Osteoblast (primary cell): ENCODE measurements around the gene MAPT. TPM values are rescaled to one million over a fixed set of nuclear protein-coding genes. Genes with fewer than 3 reads are reported as not detected.

Source experiments
- DNase-seq: peaks from one replicate; pipeline ENCODE4 v3.0.0; 2011; ENCODE audit warnings: low spot score, mixed read lengths; ENCODE audit not compliant: insufficient read length; ENCODE audit errors: missing footprints
- H2AFZ ChIP-seq: 2 replicates; pipeline ENCODE4 v1.6.0; 2011; ENCODE audit warnings: mild to moderate bottlenecking, low read length
- H3K27ac ChIP-seq: 2 replicates; pipeline ENCODE4 v1.5.1; 2011; ENCODE audit warnings: mild to moderate bottlenecking, low read depth, low read length, moderate library complexity
- H3K27me3 ChIP-seq: 2 replicates; pipeline ENCODE4 v1.6.0; 2012; ENCODE audit warnings: mild to moderate bottlenecking, control low read depth, inconsistent platforms, low read length, moderate library complexity; ENCODE audit not compliant: insufficient read depth
- H3K36me3 ChIP-seq: 2 replicates; pipeline ENCODE4 v1.5.1; 2011; ENCODE audit warnings: mild to moderate bottlenecking, low read length, control low read depth, moderate library complexity; ENCODE audit not compliant: insufficient read depth
- H3K4me1 ChIP-seq: 2 replicates; pipeline ENCODE4 v1.5.1; 2011; ENCODE audit warnings: mild to moderate bottlenecking, low read length, control low read depth, moderate library complexity; ENCODE audit not compliant: insufficient read depth
- H3K4me2 ChIP-seq: 2 replicates; pipeline ENCODE4 v1.6.0; 2011; ENCODE audit warnings: mild to moderate bottlenecking, low read length; ENCODE audit not compliant: insufficient read depth
- H3K4me3 ChIP-seq: fragments of 200-600 bp; sonication (generic); 3 replicates; pipeline ENCODE4 v1.5.1; 2012; ENCODE audit warnings: mild to moderate bottlenecking, low read length, inconsistent platforms; ENCODE audit not compliant: insufficient read depth
- H3K79me2 ChIP-seq: 2 replicates; pipeline ENCODE4 v1.6.0; 2012; ENCODE audit warnings: mild to moderate bottlenecking, low read length, control low read depth, inconsistent platforms; ENCODE audit not compliant: insufficient read depth
- H3K9me3 ChIP-seq: 2 replicates; pipeline ENCODE4 v1.5.1; 2011; ENCODE audit warnings: low read depth, low read length, control low read depth
- H4K20me1 ChIP-seq: 2 replicates; pipeline ENCODE4 v1.6.0; 2012; ENCODE audit warnings: mild to moderate bottlenecking, low read length, control low read depth; ENCODE audit not compliant: insufficient read depth
- total RNA-seq: library from RNA; depleted of rRNA; stranded (reverse); fragments of >200 nt; gene quantifications from 2 replicates; pipeline ENCODE4 v1.2.3, GENCODE V29; 2012
- TF ChIP-seq, protein P1 (sequence below): IDR thresholded peaks from 2 replicates; pipeline ENCODE4 v1.5.1; 2011; ENCODE audit warnings: mild to moderate bottlenecking, low read depth, low read length, moderate library complexity; ENCODE audit errors: extremely low read depth

Gene MAPT
- total RNA-seq, 1 donor: 0.36 TPM

DNA sequence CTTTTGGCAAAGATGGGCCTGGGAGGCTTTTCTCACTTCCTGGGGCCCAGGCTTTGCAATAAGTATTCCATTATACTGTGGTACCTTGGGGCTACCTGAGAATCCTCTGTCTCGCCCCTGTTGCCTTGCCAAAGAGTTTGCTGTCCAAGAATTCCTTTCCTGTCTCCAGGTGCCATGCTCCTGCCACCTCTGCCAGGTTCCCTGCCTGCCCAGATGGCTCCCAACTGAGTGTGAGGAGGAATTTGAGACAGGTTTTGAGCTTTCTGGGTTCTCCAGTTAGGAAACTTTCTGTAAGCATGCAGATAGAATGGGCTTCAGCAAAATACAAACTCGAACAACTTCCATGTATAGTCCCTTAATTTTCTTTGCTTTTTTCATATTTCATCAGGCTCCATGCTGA lies 5.8 kb downstream of the MAPT start:
- Histone ChIP-seq H2AFZ (no peak overlapping the region), H4K20me1 (no peaks in the 10 kb centered on the region), H3K9me3 (no peaks in the 10 kb centered on the region), H3K27ac (no peak overlapping the region), H3K79me2 (no peaks in the 10 kb centered on the region), H3K36me3 (no peaks in the 10 kb centered on the region), H3K27me3 (peaks cover 50% of the 10 kb centered on the region), H3K4me1 (peaks cover under 1% of the 10 kb centered on the region), H3K4me2 (no peak overlapping the region), H3K4me3 (no peak overlapping the region)
- TF ChIP-seq, protein P1, sequence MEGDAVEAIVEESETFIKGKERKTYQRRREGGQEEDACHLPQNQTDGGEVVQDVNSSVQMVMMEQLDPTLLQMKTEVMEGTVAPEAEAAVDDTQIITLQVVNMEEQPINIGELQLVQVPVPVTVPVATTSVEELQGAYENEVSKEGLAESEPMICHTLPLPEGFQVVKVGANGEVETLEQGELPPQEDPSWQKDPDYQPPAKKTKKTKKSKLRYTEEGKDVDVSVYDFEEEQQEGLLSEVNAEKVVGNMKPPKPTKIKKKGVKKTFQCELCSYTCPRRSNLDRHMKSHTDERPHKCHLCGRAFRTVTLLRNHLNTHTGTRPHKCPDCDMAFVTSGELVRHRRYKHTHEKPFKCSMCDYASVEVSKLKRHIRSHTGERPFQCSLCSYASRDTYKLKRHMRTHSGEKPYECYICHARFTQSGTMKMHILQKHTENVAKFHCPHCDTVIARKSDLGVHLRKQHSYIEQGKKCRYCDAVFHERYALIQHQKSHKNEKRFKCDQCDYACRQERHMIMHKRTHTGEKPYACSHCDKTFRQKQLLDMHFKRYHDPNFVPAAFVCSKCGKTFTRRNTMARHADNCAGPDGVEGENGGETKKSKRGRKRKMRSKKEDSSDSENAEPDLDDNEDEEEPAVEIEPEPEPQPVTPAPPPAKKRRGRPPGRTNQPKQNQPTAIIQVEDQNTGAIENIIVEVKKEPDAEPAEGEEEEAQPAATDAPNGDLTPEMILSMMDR: no peak
- DNase-seq: no peak

DNA sequence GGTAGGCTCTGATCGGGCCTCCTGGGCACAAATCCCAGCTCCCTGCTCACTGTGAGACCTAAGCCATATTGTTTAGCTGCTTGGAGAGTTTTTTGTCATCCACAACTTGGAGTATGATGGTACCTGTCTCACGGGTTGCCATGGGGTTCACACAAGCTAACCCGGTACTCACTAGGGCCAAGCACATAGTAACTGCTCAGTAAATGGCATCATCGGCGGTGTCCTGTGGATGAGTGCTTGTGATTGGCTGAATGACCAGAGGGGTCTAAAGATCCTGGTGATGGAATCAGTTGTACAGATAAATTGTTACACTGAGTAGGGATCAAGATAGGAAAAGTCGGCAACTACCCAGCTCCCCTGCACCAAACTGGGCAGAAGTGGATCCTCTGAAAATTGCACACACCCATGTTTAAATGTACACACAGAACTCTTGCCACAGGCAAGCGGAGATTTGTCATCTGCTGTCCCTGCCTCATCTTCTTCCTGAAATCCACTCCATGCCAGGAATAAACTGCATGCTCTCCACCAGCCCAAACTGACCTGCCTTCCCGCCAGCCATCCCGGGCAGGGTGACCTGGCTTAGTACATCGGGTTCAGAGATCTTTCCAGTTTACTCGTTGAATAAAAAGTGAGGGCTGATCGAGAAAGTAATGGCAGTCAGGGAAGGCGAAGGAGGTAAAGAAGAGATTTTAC lies 6.5 kb downstream of the MAPT start:
- Histone ChIP-seq H3K4me2 (no peak overlapping the region), H3K9me3 (no peaks in the 10 kb centered on the region), H3K36me3 (no peaks in the 10 kb centered on the region), H3K27ac (no peak overlapping the region), H3K27me3 (peaks cover 50% of the 10 kb centered on the region), H4K20me1 (no peaks in the 10 kb centered on the region), H2AFZ (no peak overlapping the region), H3K4me1 (no peaks in the 10 kb centered on the region), H3K79me2 (no peaks in the 10 kb centered on the region), H3K4me3 (no peak overlapping the region)
- DNase-seq: no peak
- TF ChIP-seq, protein P1: no peak

DNA sequence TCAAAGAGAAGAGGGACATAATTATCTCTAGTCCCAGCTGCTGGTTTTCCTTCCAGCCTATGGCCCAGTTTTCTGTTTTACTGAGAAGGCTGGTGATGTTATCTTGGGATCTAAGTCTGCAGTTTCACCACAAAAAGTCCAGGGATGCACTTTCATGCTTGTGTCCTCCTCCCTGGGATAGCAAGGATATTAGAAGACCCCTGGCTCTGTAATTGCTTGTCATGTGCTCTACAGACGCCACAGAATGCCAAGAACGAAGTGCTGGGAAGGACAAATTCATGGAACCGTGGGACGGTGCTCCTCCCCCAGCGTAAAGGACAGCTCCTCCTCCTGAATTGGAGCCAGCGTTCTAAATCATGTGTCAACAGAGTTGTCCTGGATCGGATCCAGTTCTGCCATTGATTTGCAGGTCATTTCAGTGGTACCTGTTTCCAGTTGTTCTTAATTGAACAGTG lies 8.6 kb downstream of the MAPT start:
- TF ChIP-seq, protein P1: no peak
- no peaks in the 10 kb centered on the region for H3K4me1 ChIP-seq
- no peaks in the 10 kb centered on the region for H3K36me3 ChIP-seq
- no peaks in the 10 kb centered on the region for H4K20me1 ChIP-seq
- H3K27ac ChIP-seq: no peak overlapping the region
- no peak overlapping the region for H2AFZ ChIP-seq
- DNase-seq: no peak
- no peak overlapping the region for H3K4me3 ChIP-seq
- H3K27me3 ChIP-seq: peaks cover 52% of the 10 kb centered on the region
- no peak overlapping the region for H3K4me2 ChIP-seq
- no peaks in the 10 kb centered on the region for H3K79me2 ChIP-seq
- no peaks in the 10 kb centered on the region for H3K9me3 ChIP-seq

DNA sequence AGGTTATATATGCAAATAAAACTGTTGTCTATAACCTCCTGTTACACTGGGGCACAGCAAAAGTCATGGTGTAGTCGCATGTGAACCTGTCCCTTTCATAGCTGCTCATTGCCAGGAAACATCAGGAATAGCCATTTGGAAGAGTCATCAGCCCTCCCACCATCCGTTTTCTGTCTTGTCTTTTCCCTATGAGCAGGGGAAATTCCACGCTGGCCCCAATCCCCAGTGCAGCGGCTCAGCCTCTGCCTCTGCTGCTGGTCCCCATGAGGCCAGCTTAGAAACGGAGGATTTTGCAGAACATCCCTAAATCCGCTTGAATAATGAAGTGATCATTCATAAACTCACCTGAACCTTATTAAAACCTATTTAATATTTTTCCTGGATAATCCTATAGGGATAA lies 10.5 kb downstream of the MAPT start:
- Histone ChIP-seq H4K20me1 (no peaks in the 10 kb centered on the region), H3K4me1 (no peaks in the 10 kb centered on the region), H3K36me3 (no peaks in the 10 kb centered on the region), H3K9me3 (no peaks in the 10 kb centered on the region), H3K4me3 (no peak overlapping the region), H3K27ac (no peak overlapping the region), H3K79me2 (no peaks in the 10 kb centered on the region), H2AFZ (no peak overlapping the region), H3K4me2 (no peak overlapping the region), H3K27me3 (peaks cover 44% of the 10 kb centered on the region)
- no peak for DNase-seq
- TF ChIP-seq, protein P1: no peak
